GM12873 (cell line): ENCODE data around the gene KAZN.

ENCODE experiments used
- TF ChIP-seq, protein P1 (sequence below): IDR thresholded peaks from 2 replicates; pipeline ENCODE4 v1.5.1; 2012; ENCODE audit warnings: low read depth, mild to moderate bottlenecking, moderate library complexity, low read length, control low read depth; ENCODE audit not compliant: insufficient read depth; ENCODE audit errors: missing control alignments

The KAZN gene

GRCh38 chr1:15057834-15058233, 459.3 kb downstream of the KAZN start:
- TF ChIP-seq, protein P1, sequence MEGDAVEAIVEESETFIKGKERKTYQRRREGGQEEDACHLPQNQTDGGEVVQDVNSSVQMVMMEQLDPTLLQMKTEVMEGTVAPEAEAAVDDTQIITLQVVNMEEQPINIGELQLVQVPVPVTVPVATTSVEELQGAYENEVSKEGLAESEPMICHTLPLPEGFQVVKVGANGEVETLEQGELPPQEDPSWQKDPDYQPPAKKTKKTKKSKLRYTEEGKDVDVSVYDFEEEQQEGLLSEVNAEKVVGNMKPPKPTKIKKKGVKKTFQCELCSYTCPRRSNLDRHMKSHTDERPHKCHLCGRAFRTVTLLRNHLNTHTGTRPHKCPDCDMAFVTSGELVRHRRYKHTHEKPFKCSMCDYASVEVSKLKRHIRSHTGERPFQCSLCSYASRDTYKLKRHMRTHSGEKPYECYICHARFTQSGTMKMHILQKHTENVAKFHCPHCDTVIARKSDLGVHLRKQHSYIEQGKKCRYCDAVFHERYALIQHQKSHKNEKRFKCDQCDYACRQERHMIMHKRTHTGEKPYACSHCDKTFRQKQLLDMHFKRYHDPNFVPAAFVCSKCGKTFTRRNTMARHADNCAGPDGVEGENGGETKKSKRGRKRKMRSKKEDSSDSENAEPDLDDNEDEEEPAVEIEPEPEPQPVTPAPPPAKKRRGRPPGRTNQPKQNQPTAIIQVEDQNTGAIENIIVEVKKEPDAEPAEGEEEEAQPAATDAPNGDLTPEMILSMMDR: no peak

DNA sequence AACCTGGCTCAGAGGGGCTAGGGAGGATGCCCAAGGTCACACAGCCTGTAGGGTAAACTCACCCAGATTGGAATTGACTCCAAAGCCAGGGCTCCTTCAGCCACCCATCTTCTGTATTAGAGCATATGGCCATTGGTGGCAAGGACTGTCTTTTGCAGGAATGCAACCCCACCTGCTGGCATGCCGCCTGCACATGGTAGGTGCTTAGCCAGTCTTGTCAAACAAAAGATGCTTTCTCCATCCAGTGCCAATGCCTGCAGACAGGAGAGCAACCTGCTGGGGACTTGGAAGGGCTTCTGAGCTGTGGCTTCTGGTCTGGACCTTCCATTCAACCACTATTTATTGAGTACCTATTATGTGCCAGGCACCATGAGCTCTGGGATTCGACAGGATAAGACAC, 459.8 kb downstream of the KAZN start:
- TF ChIP-seq, protein P1: no peak

- TF ChIP-seq, protein P1: no peak
Observed at GRCh38 chr1:15060104-15060503, 461.6 kb downstream of the KAZN start.

DNA sequence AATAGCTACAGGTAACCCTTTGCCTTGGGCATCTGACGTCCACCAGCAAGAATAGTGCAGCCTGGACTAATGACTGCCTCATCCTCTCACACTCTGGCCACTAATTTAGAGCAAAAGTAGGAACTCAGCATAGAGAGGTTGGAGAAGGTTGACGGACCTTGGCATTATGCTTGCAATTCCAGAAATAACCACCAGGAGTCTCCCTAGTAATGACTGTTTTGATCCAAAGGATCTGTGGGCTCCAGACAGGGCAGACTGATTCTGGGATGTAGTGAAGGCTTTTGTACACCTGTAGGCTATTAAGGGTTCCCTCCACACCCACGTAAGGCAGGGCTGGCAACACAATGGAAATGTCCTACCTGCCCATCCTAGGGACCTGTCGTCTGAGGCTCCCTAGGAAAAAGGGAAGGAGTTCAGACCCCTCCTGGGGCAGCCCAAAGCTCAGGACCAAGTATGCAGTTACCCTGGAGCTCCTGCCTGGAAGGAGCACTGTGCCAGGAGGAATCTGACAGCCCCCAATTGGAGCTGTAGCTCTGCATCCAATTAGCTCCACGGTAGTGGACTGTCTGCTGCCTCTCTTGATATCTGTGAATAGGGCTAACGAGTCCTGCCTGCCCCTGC, 464.1 kb downstream of the KAZN start:
- TF ChIP-seq, protein P1: peak; percentile 72

DNA sequence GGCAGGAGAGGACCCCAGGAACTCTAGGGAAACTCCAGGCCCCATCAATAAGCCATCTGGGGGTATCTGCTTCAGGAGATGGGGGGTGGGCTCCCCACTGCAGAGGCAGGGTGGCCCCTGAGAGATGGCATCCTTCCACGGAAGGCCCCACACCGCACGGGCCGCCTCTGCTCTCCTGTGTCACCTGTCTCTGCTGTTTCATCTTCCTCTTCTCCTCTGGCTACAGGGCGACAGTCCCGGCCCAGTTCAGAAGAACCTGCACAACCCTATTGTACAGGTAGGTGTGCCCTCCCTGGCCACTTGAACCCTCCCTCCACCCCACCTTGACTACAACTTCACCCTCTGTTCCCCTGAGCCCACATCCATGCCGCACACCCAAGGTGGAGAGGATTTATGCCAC, 464.9 kb downstream of the KAZN start:
- TF ChIP-seq, protein P1: no peak

DNA sequence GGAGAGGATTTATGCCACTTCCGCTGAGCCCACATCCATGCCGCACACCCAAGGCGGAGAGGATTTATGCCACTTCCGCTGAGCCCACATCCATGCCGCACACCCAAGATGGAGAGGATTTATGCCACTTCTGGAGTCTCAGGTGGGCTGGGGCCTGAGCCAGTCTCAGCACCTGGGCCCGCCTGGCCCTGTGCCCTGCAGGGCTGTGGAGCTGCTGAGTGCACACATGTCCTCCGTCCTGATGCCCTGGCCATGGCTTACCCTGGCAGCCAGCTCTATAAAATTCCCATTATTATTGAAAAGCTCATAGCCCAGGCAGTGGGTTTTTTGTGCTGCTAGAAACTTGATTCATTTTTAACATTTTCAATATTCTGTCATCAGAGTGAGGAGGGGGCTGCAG, 465.3 kb downstream of the KAZN start:
- TF ChIP-seq, protein P1: no peak

- TF ChIP-seq, protein P1: peak; percentile 16
Observed at GRCh38 chr1:15064217-15064929, 465.9 kb downstream of the KAZN start.
